Embryonic facial prominence (tissue), 1 donor: ENCODE measurements around the gene CPED1.
"Not testable (repeated sequence)": the region's sequence is repeated elsewhere in the genome, so short reads cannot be mapped to it uniquely, and the experiment has no call there.

Source experiments
- DNase-seq: peaks from one replicate; pipeline ENCODE4 v3.0.0-alpha.2; 2016; ENCODE audit errors: extremely low spot score

The CPED1 gene

DNA sequence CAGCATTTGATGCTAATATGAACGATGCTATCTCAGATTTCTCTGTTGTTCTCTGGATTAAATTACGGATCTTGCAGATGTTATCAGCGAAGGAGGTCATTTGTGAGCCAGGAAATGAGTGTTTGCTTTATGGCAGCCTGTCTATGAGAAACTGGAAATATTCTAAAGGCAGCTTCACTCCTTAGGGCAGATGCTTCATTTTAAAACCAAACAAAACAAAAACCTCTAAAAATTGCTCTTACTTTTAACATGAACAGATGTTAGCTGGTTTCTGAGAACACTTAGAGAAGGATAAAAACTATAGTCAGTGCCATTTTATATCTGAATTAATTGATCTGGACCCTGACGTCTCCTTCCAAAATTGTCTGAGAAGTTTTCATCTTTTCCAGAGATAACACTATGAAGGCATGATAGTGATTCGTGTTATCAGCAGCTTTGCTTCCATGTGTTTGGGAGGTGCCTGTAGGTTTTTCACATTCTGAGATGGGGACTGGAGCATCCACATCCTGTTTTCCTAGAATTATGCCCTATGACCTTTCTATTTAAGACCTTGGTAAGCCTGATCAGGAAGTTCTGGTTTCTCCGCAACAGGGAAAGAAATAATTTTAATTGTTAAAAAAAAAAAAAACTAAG, 53.1 kb downstream of the CPED1 start:
- DNase-seq, result no peak

DNA sequence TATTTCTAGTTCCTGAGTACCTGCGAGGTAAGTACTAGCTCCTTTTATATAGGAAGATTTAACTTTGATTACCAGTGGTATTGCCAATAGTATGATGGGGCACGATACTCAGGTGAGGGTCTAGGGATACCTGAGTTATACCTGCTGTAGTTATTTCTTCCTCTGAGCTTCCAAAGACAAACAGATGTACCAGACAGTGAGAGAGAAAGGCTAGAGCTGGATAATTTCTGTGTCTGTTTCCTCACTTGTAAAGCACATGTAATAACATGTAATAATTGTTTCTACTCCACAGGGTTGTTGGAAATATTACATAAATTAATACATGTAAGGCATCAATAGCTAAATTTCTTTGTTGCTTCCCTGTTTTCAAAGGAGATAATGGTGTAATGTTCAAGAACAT, 53.7 kb downstream of the CPED1 start:
- DNase-seq, result no peak

DNA sequence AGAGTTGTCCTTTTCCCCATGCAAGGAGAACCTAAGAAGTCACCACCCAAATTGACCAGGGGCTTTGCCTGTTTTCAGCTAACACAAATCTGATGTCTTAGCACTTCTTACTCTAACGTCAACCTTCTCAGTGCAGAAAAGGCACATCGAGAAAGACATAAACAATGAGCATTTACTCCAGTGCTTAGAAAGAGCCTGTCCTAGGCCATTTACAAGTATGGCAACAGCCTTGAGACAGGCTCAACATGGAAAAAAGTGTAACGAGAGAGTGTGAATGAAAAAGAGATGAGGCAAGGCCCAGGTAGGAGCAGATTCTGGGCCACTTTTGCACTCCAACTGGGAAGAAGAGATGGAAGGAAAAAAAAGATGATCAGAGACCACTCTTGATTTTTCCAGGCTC, 54.4 kb downstream of the CPED1 start:
- no peak for DNase-seq

DNA sequence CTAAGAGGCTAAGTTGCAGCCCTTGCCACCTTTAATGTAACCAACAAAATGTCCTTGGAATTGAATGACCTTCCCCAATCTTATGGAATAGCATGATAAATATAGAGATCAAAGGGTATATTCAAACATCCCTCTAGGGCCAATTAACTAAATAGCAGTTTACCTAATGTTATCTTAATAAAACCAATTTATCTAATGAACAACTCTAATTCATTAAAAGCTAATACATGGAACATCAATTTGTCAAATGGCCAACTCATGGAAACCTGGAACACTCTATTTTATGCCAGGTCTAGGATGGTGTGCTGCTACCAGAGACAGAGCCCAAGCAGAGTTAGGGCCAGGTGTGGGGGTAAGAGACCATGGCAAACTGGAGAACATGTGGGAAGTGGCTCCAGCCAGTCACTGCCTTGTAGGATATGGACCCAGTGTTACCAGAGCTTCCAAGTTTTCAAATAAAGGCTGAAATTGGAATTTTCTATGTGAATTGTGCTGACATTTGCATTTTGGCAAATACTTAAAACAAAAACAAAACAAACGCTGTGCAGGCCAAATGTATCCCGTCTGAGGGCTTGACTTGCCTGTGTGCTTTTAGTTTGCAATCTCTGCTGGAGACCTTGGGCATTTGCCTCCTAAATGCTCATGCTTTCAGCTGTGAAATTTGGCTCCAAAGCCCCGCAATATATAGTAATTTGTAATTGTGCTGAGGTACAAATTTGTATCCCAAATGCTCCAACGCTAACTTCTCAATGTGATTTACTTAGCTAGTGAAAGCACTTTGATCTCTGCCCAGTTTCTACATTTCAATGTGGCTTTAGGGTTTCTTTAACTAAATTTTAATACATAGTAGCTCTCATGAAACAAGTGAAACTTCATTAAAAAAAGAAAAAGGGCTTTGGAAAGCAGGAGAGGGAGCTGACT, 55.1 kb downstream of the CPED1 start:
- DNase-seq, result no peak

DNA sequence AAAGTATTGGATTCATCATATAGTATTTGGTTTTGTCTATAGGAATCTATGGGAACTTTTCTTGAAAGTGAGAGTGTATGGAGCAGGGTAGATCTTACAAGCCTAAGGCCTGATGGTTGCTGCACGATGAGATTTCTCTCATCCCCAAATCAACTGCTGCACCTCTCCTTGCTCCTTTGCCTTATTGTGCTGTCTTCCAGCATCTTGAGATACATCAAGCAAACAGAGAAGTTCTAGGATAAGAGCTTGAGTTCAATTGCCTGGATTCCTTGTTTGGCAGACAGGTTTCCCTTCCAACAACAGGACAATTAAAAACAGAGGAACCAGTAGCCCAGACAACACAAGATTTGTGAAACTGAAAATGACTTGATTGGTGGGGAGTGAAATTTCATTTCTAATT, 56.6 kb downstream of the CPED1 start:
- DNase-seq, result no peak

DNA sequence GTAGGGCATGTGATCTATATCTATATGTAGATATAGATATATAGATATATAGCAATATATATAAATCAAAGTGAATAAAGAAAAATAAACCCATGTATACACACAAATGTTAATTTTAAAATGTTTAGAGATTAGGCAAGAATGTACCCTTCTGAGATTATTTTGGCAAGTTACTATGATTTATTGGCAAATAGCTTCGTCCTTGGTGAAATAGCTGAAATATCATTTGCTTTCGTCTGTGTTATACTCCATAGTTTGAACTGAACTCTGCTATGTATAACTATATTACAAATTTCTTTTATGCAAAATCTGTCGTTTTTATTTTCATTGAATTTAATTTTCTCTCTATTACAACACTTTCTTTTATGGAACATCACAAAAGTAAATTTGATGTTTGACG, 57.5 kb downstream of the CPED1 start:
- no peak for DNase-seq

DNA sequence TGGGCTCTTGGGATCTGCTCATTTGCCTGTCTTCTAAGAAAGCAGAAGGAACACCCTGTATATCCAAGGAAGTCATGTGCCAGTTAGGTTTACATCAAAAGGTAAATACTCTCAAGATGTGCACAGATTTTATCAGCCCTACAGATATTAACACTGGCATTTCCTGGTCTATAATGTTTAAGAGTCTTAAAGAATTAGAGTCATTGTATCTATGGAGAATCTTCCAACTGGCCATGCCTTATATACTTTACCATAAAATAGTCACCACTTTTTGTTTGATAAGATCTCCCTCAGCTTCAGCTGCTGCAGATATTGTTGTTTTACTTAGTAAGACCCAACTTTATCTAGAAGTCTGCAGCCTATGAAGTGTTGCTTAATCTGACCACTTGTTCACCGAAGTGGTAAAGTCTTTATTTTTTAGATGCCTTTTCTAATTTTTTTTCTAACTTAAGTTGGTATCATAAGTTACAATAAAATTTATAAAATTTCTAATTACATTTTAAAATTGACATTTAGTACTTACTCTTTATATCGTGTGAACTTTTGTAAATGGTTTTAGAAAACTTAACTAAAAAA, 58.5 kb downstream of the CPED1 start:
- no peak for DNase-seq

DNA sequence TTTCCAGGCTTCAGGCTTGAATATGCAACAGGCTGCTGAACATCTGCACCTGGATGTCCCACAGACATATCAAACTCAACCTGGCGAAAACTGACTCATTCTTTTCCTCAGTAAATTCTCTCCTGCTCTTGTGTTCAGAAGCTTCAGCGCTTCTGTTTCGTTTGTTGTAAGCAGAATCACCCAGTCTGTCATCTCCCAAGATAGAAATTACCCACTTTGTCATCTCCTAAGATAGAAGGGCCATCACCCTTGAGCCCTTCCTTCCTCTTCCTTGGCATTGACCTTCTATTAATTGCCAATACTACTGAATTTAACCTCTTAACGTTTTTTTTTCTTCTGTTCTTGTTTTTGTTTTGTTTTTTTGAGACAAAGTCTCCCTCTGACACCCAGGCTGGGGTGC, 59.7 kb downstream of the CPED1 start:
- no peak for DNase-seq

DNA sequence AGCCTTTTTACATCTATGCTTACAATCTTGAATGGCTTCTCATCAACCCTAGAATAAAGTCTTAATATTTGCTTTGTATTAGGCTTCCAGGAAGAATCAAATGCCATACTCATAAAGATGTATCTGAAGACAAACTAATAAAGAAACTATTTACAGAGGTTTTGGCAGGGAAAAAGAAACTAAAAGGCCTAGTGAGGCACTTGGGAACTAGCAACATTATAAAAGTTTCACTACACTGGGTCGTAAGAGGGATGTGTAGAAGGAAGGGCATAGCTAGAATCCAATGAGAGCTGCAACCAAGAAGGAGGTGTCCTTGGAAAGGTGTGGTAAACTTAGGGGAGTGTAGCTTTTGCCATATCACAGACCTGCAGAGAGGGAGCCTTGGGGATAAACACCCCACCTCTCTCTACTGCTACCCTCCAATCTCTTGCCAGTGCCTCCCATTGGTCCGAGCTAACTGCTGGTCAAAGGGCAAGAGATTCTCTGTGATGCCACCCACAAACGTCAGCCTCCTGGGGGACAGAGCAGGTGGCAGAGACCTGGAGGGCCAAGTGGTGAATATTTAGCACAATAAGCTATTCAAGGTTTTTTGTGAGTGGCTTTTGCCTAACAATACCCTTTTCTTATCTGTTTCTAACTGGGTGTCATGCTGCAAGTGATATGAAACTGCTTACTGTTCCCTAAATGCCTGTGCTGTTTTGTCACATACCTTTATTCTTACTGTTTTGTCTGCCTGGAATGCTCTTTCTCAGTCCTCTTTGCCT, 60.7 kb downstream of the CPED1 start:
- DNase-seq, result no peak

DNA sequence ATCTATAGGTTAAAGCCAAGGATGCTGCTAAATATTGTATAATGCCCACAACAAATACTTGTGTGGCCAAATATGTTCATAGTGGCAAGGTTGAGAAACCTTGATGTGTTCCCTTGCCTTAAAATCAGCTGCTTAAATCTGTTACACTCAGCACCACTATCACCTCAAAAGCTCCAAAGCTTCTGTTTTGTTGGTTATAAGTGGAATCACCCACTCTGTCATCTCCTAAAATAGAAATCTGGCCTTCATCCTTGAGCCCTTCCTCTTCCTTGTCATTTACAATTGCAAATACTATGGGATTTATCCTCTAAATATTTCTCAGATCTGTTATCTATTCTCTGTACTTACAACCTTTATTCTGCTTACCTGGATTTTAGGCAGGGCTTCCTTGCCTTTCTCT, 61.4 kb downstream of the CPED1 start:
- DNase-seq, result no peak

DNA sequence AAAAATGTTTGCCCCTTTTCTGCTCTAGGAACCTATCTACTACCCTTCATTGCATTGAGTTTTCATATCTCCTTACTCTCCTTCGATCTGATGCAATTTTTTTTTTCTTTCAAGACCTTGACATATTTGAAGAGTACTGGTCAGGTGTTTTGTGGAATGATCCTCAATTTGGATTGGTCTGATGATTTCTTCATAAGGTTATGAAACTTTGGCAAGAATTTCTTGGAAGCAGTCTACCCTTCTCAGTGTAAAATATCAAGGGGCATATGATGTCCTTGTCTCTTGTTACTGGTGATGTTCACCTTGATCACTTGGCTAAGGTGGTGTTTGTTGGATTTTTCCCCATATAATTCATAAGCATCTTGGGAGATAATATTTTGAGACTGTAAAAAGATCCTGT, 64.7 kb downstream of the CPED1 start:
- DNase-seq, result no peak

DNA sequence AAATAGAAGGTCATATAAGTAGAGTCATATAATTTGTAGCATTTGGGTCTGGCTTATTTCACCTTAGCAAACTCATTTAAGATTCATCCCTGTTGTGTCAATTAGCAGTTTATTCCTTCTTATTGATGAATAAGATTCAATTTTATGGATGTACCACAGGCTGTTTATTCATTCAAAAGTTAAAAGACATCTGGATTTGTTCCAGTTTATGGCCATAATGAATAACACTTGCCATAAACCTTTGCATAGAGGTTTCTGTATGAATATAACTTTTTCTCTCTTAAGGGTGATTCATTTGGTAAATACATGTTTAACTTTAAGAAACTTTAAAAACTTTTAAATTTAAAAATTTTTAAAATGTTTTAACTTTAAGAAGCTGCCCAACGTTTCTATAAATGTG, 66.4 kb downstream of the CPED1 start:
- DNase-seq, result no peak

DNA sequence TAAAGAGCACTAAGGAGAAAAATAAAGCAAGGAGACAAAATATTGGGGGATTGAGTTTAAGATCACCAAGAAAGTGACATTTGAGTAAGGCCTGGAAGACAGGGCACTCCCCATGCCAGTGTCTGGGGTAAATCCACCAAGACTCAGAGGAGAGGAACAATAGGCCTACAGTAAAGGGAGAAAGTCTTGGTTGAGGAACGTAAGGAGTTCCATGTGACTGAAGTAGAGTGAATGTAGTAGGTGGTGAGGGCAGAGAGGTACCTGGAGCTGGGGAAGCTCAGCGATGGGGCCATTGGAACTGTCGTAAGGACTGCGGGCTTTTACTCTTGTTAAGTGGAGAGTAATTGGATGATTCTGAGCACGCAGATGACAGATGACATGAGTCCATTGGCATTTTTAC, 69.4 kb downstream of the CPED1 start:
- no peak for DNase-seq

DNA sequence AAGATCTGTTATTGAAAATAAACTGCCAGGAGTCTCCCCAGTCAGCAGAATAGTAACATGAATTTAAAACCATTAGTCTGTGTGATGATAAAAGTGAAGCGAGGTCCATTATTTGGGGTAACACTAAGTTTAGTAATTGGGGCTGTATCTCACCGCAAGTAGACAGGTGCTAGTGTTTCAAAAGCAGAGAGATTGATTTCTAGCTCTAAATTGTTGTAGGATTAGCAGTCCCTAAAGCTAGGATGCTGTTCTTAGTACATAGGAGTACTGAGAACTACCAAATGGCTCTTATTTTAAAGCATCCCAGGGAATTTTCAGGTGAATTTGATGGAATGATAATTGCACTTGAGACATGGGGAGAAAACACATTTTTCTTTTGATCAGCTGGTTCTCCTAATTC, 70.5 kb downstream of the CPED1 start:
- no peak for DNase-seq

DNA sequence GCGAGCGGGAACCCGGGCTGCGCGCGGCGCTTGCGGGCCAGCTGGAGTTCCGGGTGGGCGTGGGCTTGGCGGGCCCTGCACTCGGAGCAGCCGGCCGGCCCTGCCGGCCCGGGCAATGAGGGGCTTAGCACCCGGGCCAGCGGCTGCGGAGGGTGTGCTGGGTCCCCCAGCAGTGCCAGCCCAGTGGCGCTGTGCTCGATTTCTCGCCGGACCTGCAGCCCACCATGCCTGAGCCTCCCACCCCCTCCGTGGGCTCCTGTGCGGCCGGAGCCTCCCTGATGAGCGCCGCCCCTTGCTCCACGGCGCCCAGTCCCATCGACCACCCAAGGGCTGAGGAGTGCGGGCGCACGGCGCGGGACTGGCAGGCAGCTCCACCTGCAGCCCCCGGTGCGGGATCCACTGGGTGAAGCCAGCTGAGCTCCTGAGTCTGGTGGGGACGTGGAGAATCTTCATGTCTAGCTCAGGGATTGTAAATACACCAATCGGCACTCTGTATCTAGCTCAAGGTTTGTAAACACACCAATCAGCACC, 71.5 kb downstream of the CPED1 start:
- DNase-seq, result not testable (repeated sequence)

DNA sequence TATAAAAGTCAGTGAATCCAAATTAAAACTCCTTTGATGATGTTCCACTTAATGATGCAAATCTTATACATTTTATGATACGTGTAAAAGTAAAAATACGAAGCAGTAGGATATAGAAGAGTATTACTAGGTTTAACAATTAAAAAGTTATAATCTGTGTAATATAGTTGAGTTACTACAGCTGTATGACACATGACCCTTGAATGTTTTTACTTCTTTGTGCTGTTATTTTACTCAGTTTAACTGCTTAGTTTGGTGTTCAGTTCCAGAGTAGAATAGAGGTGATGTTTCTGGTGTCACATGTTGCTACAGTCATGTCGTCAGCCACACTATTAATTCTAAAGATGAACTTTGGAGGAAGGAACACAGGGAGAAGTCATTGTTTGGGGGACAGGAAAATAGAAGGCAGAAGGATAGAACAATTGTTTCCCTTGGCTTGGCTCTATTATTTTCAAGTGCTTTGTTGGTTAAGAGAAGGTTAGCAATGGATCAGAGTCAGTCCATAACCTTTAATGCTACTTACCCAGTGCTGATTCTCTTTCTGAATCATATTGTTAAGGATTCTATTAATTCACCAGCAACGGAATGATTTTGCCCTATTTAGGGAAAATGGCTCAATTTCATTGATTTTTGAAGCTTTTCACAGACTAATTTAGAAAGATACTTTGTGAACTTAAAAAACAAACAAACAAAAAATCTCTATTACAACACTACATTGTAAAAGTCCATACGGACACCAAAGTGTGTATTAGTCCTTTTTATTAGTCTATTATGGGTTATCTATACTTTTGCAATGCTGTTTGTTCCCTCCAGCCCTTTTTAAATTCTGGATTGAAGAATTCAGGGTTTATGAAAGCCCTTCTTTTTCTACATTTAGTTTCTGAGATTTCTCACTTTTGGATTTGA, 73.4 kb downstream of the CPED1 start:
- no peak for DNase-seq

DNA sequence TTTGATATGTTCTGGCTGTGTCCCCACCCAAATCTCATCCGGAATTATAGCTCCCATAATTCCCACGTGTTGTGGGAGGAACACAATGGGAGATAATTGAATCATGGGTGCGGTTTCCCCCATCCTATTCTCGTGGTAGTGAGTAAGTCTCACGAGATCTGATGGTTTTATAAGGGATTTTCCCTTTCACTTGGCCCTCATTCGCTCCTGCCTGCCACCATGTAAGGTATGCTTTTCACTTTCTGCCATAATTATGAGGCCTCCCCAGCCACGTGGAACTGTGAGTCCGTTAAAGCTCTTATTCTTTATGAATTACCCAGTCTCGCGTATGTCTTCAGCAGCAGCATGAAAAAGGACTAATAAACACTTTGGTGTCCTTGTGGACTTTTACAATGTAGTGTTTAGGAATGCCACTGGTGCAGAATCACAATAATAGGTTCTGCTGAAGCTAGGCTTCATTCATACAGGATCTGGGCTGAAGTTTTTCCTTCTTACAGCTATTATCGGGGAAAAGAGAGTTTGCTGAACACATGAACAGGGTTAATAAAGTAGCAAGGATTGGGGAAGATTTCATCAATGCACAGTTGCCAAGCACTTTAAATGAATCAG, 74.3 kb downstream of the CPED1 start:
- DNase-seq, result no peak

DNA sequence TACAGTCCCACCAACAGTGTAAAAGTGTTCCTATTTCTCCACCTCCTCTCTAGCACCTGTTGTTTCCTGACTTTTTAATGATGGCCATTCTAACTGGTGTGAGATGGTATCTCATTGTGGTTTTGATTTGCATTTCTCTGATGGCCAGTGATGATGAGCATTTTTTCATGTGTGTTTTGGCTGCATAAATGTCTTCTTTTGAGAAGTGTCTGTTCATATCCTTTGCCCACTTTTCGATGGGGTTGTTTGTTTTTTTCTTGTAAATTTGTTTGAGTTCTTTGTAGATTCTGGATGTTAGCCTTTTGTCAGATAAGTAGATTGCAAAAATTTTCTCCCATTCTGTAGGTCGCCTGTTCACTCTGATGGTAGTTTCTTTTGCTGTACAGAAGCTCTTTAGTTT, 79.2 kb downstream of the CPED1 start:
- DNase-seq, result not testable (repeated sequence)

DNA sequence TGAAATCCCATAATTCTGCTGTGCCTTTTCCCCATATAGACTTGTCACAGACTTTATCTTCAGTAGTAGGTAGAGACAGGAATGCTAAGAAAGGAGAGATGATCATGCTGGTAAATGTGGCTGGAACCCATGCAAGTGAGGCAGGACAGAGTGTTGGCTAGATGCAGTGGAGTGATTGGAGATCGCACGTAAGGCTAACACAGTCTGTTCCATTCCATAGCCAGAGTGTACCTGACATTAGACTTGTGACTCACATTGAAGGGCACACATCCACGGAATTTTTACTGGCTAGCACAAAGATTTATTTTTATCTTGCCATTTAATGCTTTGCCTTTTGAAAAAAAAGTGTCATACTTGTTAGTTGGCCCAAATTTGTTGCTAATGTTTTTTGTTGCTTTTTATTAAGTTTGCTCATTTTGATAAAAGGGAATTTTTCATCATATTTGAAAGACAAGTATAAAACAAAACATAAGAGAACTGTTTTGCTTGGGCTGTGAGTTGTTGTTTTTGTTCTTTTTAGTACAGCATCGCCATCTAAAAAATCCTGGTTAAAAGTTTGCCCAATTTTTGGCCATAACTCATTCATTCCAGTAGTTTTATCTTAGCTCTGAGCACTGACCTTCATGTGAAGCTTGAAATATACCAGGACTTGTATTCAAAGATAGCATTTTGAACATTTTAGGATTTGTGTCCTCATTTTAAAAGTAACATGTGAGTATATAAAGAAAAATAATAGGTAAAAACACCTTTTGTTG, 81.0 kb downstream of the CPED1 start:
- DNase-seq, result no peak

DNA sequence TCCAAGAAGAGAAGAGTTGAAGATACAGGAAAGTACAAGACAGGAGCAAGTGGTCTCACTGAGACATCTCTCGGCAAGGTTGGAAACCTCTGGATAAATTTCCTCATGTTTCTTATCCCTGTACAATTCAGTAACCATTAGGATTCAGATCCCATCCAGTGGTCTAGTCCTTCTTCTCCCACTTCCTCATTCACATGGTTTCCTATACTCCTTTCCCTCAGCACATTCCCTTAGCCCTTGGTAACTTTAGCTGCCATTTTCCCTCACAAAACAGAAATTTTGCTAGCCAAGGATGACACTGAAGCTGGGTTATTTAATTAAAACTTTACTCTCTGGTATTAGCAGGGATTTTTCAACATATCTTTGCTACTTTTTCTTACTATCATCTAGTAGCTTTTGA, 82.6 kb downstream of the CPED1 start:
- DNase-seq, result no peak
